GM18508 (cell line): ENCODE measurements around the gene PLBD2.

Experiments
- ATAC-seq: cut with Tn5 transposase; IDR thresholded peaks from one replicate; pipeline ENCODE4 v1.9.1; 2021; ENCODE audit warnings: moderate number of reproducible peaks; ENCODE audit not compliant: insufficient read depth, unreplicated experiment

The PLBD2 gene

GRCh38 chr12:113358381-113359132 is at the start of gene PLBD2:
Gene PLBD2, plus strand, starts transcription at chr12:113358587. Its CDS starts 14 bp downstream, at chr12:113358601.
- ATAC-seq: peak; percentile 61

GRCh38 chr12:113310489-113310888 is 47.9 kb upstream of the PLBD2 start:
- ATAC-seq: no peak

- ATAC-seq: no peak
Observed at GRCh38 chr12:113314121-113314529, 44.3 kb upstream of the PLBD2 start.

GRCh38 chr12:113315358-113315757 is 43.0 kb upstream of the PLBD2 start:
- no peak for ATAC-seq

GRCh38 chr12:113316155-113316554 is 42.2 kb upstream of the PLBD2 start:
- ATAC-seq: no peak

- ATAC-seq: no peak
Observed at GRCh38 chr12:113317122-113317521, 41.3 kb upstream of the PLBD2 start.

- no peak for ATAC-seq
Observed at GRCh38 chr12:113318046-113318656, 40.2 kb upstream of the PLBD2 start.

- no peak for ATAC-seq
Observed at GRCh38 chr12:113318900-113319628, 39.3 kb upstream of the PLBD2 start.

- ATAC-seq: no peak
Observed at GRCh38 chr12:113320401-113320800, 38.0 kb upstream of the PLBD2 start.

- no peak for ATAC-seq
Observed at GRCh38 chr12:113322343-113322742, 36.0 kb upstream of the PLBD2 start.

- no peak for ATAC-seq
Observed at GRCh38 chr12:113325916-113326315, 32.5 kb upstream of the PLBD2 start.

- no peak for ATAC-seq
Observed at GRCh38 chr12:113326775-113327395, 31.5 kb upstream of the PLBD2 start.

GRCh38 chr12:113328368-113328889 is 30.0 kb upstream of the PLBD2 start:
- no peak for ATAC-seq

- no peak for ATAC-seq
Observed at GRCh38 chr12:113329022-113329790, 29.2 kb upstream of the PLBD2 start.

GRCh38 chr12:113329791-113330417 is 28.5 kb upstream of the PLBD2 start:
- no peak for ATAC-seq

GRCh38 chr12:113330505-113330904 is 27.9 kb upstream of the PLBD2 start:
- ATAC-seq: no peak

- no peak for ATAC-seq
Observed at GRCh38 chr12:113332688-113333417, 25.5 kb upstream of the PLBD2 start.

- ATAC-seq: no peak
Observed at GRCh38 chr12:113333418-113333750, 25.0 kb upstream of the PLBD2 start.
